WTC11 (cell line): ENCODE results near the gene NR3C1.

ENCODE experiments used
- ATF1 ChIP-seq: sonication (generic); formaldehyde crosslinking; IDR thresholded peaks from 2 replicates; pipeline ENCODE4 v1.8.1; 2023; ENCODE audit warnings: mild to moderate bottlenecking, moderate library complexity, missing genetic modification reagents
- ATF2 ChIP-seq: sonication (generic); formaldehyde crosslinking; IDR thresholded peaks from 2 replicates; pipeline ENCODE4 v1.8.1; 2022; ENCODE audit warnings: low read depth, missing genetic modification reagents, borderline replicate concordance
- ATF3 ChIP-seq: sonication (generic); formaldehyde crosslinking; conservative IDR thresholded peaks from 2 replicates; pipeline ENCODE4 v1.8.1; 2022; ENCODE audit warnings: mild to moderate bottlenecking, missing genetic modification reagents
- CBFB ChIP-seq: sonication (generic); formaldehyde crosslinking; IDR thresholded peaks from 2 replicates; pipeline ENCODE4 v1.8.1; 2022; ENCODE audit warnings: mild to moderate bottlenecking, low read depth, missing genetic modification reagents
- CTCF ChIP-seq: fragments of 200-600 bp; IDR thresholded peaks from 2 replicates; pipeline ENCODE4 v1.8.0; 2022; ENCODE audit warnings: antibody characterized with exemption
- HMGXB4 ChIP-seq: sonication (generic); formaldehyde crosslinking; IDR thresholded peaks from 2 replicates; pipeline ENCODE4 v1.8.1; 2023; ENCODE audit warnings: mild to moderate bottlenecking, moderate library complexity, missing genetic modification reagents
- JAZF1 ChIP-seq: fragments of 250-450 bp; sonication (Bioruptor Pico); IDR thresholded peaks from 2 replicates; pipeline ENCODE4 v1.9.0; 2021; ENCODE audit warnings: moderate library complexity, mild to moderate bottlenecking, inconsistent platforms
- MAX ChIP-seq: sonication (generic); formaldehyde crosslinking; IDR thresholded peaks from 2 replicates; pipeline ENCODE4 v1.8.0; 2022; ENCODE audit warnings: mild to moderate bottlenecking, missing genetic modification reagents
- NR3C1 ChIP-seq: sonication (generic); formaldehyde crosslinking; conservative IDR thresholded peaks from 2 replicates; pipeline ENCODE4 v1.8.1; 2023; ENCODE audit warnings: low read depth, mild to moderate bottlenecking, missing genetic modification reagents
- PRDM15 ChIP-seq: sonication (generic); formaldehyde crosslinking; IDR thresholded peaks from 2 replicates; pipeline ENCODE4 v1.8.0; 2022; ENCODE audit warnings: missing genetic modification reagents
- USF2 ChIP-seq: sonication (generic); formaldehyde crosslinking; IDR thresholded peaks from 2 replicates; pipeline ENCODE4 v1.8.1; 2023; ENCODE audit warnings: mild to moderate bottlenecking, missing genetic modification reagents, moderate library complexity
- ZBTB21 ChIP-seq: sonication (generic); formaldehyde crosslinking; IDR thresholded peaks from 2 replicates; pipeline ENCODE4 v1.8.1; 2023; ENCODE audit warnings: mild to moderate bottlenecking, missing genetic modification reagents, borderline replicate concordance

- no peak for TF ChIP-seq CTCF
- TF ChIP-seq HMGXB4 (CRISPR knock-in tag): no peak
- TF ChIP-seq ATF3 (CRISPR knock-in tag): no peak
- TF ChIP-seq MAX (CRISPR knock-in tag): no peak
- TF ChIP-seq ATF2 (CRISPR knock-in tag): no peak
- no peak for TF ChIP-seq USF2 (CRISPR knock-in tag)
- no peak for TF ChIP-seq ATF1 (CRISPR knock-in tag)
- TF ChIP-seq CBFB (CRISPR knock-in tag): no peak
- no peak for TF ChIP-seq ZBTB21
- no peak for TF ChIP-seq JAZF1 (CRISPR knock-in tag)
- no peak for TF ChIP-seq PRDM15 (CRISPR knock-in tag)
- TF ChIP-seq NR3C1 (CRISPR knock-in tag): no peak
Observed at GRCh38 chr5:143448518-143448917, 45.0 kb upstream of the NR3C1 start.
